Ovary (tissue), 9 donors: ENCODE measurements around the gene ASMT. TPM values are rescaled to one million over a fixed set of nuclear protein-coding genes. Genes with fewer than 3 reads are reported as not detected.
"Not testable (repeated sequence)": the region's sequence is repeated elsewhere in the genome, so short reads cannot be mapped to it uniquely, and the experiment has no call there.

Experiments used
- DNase-seq, 5 donors: peaks; one replicate each; pipeline ENCODE4 v3.0.0-alpha.2; 2019 to 2020
- H3K27ac ChIP-seq, 2 donors: fragments of 200-600 bp; one replicate each; pipeline versions ENCODE4 v1.5.1 to v1.8.0; 2019 to 2022
- H3K27me3 ChIP-seq: fragments of 200-600 bp; one replicate; pipeline ENCODE4 v1.8.0; 2022
- H3K36me3 ChIP-seq: fragments of 200-600 bp; sonication (generic); one replicate; pipeline ENCODE4 v1.5.1; 2019
- H3K4me1 ChIP-seq: one replicate; pipeline ENCODE4 v1.8.1; 2013; ENCODE audit warnings: mild to moderate bottlenecking, moderate library complexity; ENCODE audit not compliant: insufficient read depth
- H3K4me3 ChIP-seq: fragments of 200-600 bp; sonication (generic); one replicate; pipeline ENCODE4 v1.5.1; 2017
- H3K9me3 ChIP-seq, 2 donors: fragments of 200-600 bp in 1 of 2; sonication (generic) in 1 of 2; one replicate each; pipeline versions ENCODE4 v1.5.1 to v1.8.1; 2013 to 2019; ENCODE audit warnings: mild to moderate bottlenecking in 1 of 2, moderate library complexity in 1 of 2
- EP300 ChIP-seq: sonication (generic); formaldehyde crosslinking; IDR thresholded peaks from one replicate; pipeline ENCODE4 v1.6.1; 2017; ENCODE audit warnings: antibody characterized with exemption
- POLR2A ChIP-seq: fragments of 450-650 bp; IDR thresholded peaks from one replicate; pipeline ENCODE4 v1.6.1; 2017; ENCODE audit warnings: antibody characterized with exemption, mild to moderate bottlenecking, moderate library complexity
- WGBS, 3 donors: extraction: QIAGEN DNeasy Blood & Tissue Kit in 1 of 3; methylation state at CpG; one replicate each; pipeline versions ENCODE4 v1.1.5 to v1.1.7; 2013 to 2017; 5-methylcytosine and 5-hydroxymethylcytosine counted together
- intact Hi-C, 4 donors: fragments of 100-400 bp; cut with DNase I; formaldehyde crosslinking; loops; one replicate each; pipeline versions ENCODE4 v1.11.0 to v1.15.1; 2022 to 2023
- polyA plus RNA-seq, 2 donors: library from polyadenylated mRNA; stranded (reverse); fragments of 200-250 nt in 1 of 2; fragments of 350-450 nt in 1 of 2; fragmentation: Illumina TruSeq in 1 of 2; extraction: RNeasy Lipid Tissue Mini Kit (QIAGEN cat#74804) in 1 of 2; gene quantifications; one replicate each; pipeline ENCODE4 v1.2.3, GENCODE V29; 2013 to 2014
- total RNA-seq, 7 donors: library from RNA; depleted of rRNA in 2 of 7; stranded (reverse); fragments of >200 nt in 2 of 7; fragmentation: NEBNext Ultra II Directional in 3 of 7; extraction: Animal tissue kit (Norgen Biotek cat#: 25700) in 3 of 7; gene quantifications; one replicate each; pipeline versions ENCODE4 v1.1.0 to v1.2.4, GENCODE V29; 2016 to 2023
- TF ChIP-seq, protein P1 (sequence below), 3 donors: fragments of 450-650 bp in 2 of 3; fragments of 200-600 bp in 1 of 3; IDR thresholded peaks; one replicate each; pipeline versions ENCODE4 v1.5.1 to v1.8.0; 2016 to 2022; ENCODE audit warnings: antibody characterized with exemption in 3 of 3, mild to moderate bottlenecking in 1 of 3
- donor health status: DM: no; HTN: no; CAD: no; lungs with moderate emphysema.
- donor health status: DM: no; HTN: no; CAD: no.
- donor health status: Bipolar disorder and iron deficiency.
- donor health status: DM: yes; HTN: yes; CAD: no.
- donor health status: DM: no; HTN: no; CAD: no.
- donor health status: DM: yes; HTN: yes; CAD: no.

The ASMT gene
- total and polyA plus RNA-seq, 9 donors = 0.23 to 0.50 (median 0.38) TPM; not detected in 4

DNA sequence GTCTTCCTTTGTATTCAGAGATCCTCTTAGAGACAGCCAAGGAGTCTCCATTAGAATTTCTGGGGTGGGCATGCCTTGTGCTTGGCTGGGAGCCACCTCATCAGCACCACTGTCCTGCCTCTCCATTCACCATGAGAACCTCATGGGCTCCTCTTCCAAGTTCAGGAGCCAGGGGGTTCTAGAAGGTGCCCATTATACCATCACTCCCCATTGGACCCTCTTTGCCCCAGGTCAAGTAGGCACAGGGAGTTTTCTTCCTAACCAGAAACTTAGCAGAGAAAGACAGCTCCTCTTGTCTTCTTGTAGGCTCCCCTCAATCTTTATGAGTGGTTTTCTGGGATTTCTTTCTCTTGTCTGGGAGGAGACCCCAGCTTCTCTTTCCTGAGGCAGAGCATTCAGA lies 31.1 kb downstream of the ASMT start:
- no peak for DNase-seq
- H3K36me3 ChIP-seq = no peaks in the 10 kb centered on the region
- no peaks in the 10 kb centered on the region for H3K4me1 ChIP-seq
- intact Hi-C loops = loop anchor here in 3 of 4 donors (5.0 to 10.0 kb wide), 2 partner anchors 949 to 951 kb away; no protein-coding TSS in a partner anchor
- no peak overlapping the region for H3K27ac ChIP-seq
- peaks cover 0 to 7% of the 10 kb centered on the region in 2 donors for H3K9me3 ChIP-seq
- H3K27me3 ChIP-seq = no peaks in the 10 kb centered on the region
- TF ChIP-seq EP300 = no peak
- no peak overlapping the region for H3K4me3 ChIP-seq

GRCh38 chrX:1649621-1650020 lies 34.8 kb downstream of the ASMT start:
- 3 to 7% (median 3%) methylated on average over 8 of the region's 8 CpGs for WGBS, 3 donors
- intact Hi-C loops = loop anchor here in 3 of 4 donors (5.0 to 10.0 kb wide), 2 partner anchors 945 to 948 kb away; no protein-coding TSS in a partner anchor
- Histone ChIP-seq H3K27me3 (no peaks in the 10 kb centered on the region), H3K27ac (no peak overlapping the region), H3K4me3 (no peak overlapping the region), H3K36me3 (no peaks in the 10 kb centered on the region), H3K4me1 (no peaks in the 10 kb centered on the region), H3K9me3 (peaks cover 0 to 7% of the 10 kb centered on the region in 2 donors)
- TF ChIP-seq POLR2A = no peak
- TF ChIP-seq, protein P1, sequence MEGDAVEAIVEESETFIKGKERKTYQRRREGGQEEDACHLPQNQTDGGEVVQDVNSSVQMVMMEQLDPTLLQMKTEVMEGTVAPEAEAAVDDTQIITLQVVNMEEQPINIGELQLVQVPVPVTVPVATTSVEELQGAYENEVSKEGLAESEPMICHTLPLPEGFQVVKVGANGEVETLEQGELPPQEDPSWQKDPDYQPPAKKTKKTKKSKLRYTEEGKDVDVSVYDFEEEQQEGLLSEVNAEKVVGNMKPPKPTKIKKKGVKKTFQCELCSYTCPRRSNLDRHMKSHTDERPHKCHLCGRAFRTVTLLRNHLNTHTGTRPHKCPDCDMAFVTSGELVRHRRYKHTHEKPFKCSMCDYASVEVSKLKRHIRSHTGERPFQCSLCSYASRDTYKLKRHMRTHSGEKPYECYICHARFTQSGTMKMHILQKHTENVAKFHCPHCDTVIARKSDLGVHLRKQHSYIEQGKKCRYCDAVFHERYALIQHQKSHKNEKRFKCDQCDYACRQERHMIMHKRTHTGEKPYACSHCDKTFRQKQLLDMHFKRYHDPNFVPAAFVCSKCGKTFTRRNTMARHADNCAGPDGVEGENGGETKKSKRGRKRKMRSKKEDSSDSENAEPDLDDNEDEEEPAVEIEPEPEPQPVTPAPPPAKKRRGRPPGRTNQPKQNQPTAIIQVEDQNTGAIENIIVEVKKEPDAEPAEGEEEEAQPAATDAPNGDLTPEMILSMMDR (IDR thresholded peaks at IDR 0.05) = no peak
- TF ChIP-seq EP300 = no peak
- DNase-seq = no peak

GRCh38 chrX:1652011-1652811 lies 37.4 kb downstream of the ASMT start:
- H3K27ac ChIP-seq, intact Hi-C loops, H3K9me3 ChIP-seq, H3K4me3 ChIP-seq, H3K36me3 ChIP-seq, H3K27me3 ChIP-seq, DNase-seq, H3K4me1 ChIP-seq: not testable (repeated sequence)
- 55 to 64% (median 61%) methylated on average over 25 of the region's 25 CpGs for WGBS, 3 donors
- TF ChIP-seq, protein P1 (IDR thresholded peaks at IDR 0.05) = peak; percentile 12 to 39 (median 36)

GRCh38 chrX:1656379-1656778 lies 41.5 kb downstream of the ASMT start:
- no peaks in the 10 kb centered on the region for H3K36me3 ChIP-seq
- no peak overlapping the region for H3K4me3 ChIP-seq
- H3K27me3 ChIP-seq = no peaks in the 10 kb centered on the region
- intact Hi-C loops = no loop called here
- DNase-seq = no peak
- H3K9me3 ChIP-seq = no peaks in the 10 kb centered on the region
- WGBS, 3 donors = 63 to 89% (median 75%) methylated on average over 13 to 14 of the region's 14 CpGs
- no peak for TF ChIP-seq POLR2A
- TF ChIP-seq, protein P1 (IDR thresholded peaks at IDR 0.05) = no peak
- TF ChIP-seq EP300 = no peak
- no peak overlapping the region for H3K27ac ChIP-seq
- H3K4me1 ChIP-seq = no peaks in the 10 kb centered on the region

GRCh38 chrX:1657367-1658070 lies 42.7 kb downstream of the ASMT start:
- WGBS, 3 donors = 7 to 11% (median 11%) methylated on average over 13 of the region's 13 CpGs
- no peak for TF ChIP-seq EP300
- TF ChIP-seq POLR2A = no peak
- TF ChIP-seq, protein P1 (IDR thresholded peaks at IDR 0.05) = no peak
- H3K4me1 ChIP-seq = no peaks in the 10 kb centered on the region
- no peak overlapping the region for H3K4me3 ChIP-seq
- no peak overlapping the region for H3K27ac ChIP-seq
- intact Hi-C loops = no loop called here
- H3K36me3 ChIP-seq = no peaks in the 10 kb centered on the region
- no peaks in the 10 kb centered on the region for H3K27me3 ChIP-seq
- no peak for DNase-seq
- H3K9me3 ChIP-seq = no peaks in the 10 kb centered on the region
